Heart left ventricle (tissue), 16 donors: ENCODE results near the gene PEF1. TPM values are rescaled to one million over a fixed set of nuclear protein-coding genes. Genes with fewer than 3 reads are reported as not detected.

Experiments used
- ATAC-seq, 4 donors: fragments of 200-7000 bp; cut with Tn5 transposase; one replicate each; pipeline ENCODE4 v1.9.1; 2020 to 2022; ENCODE audit warnings: moderate library complexity in 4 of 4, mild to moderate bottlenecking in 3 of 4, moderate number of reproducible peaks in 1 of 4
- DNase-seq, 5 donors: peaks; one replicate each; pipeline ENCODE4 v3.0.0-alpha.2; 2020
- H3K27ac ChIP-seq, 12 donors: fragments of 200-600 bp; sonication (generic) in 4 of 12; one replicate each; pipeline versions ENCODE4 v1.5.0 to v1.8.0; 2016 to 2022; ENCODE audit warnings: mild to moderate bottlenecking in 2 of 12
- H3K27me3 ChIP-seq, 9 donors: fragments of 200-600 bp; sonication (generic) in 2 of 9; one replicate each; pipeline versions ENCODE4 v1.5.1 to v1.8.0; 2016 to 2022; ENCODE audit warnings: mild to moderate bottlenecking in 3 of 9
- H3K36me3 ChIP-seq, 9 donors: fragments of 200-600 bp; sonication (generic) in 2 of 9; one replicate each; pipeline versions ENCODE4 v1.5.0 to v1.8.0; 2018 to 2022; ENCODE audit warnings: mild to moderate bottlenecking in 2 of 9
- H3K4me1 ChIP-seq, 12 donors: fragments of 200-600 bp; sonication (generic) in 4 of 12; one replicate each; pipeline versions ENCODE4 v1.5.0 to v1.8.0; 2016 to 2022; ENCODE audit warnings: mild to moderate bottlenecking in 3 of 12
- H3K4me3 ChIP-seq, 12 donors: fragments of 200-600 bp; sonication (generic) in 4 of 12; one replicate each; pipeline versions ENCODE4 v1.5.0 to v1.8.0; 2017 to 2022; ENCODE audit warnings: mild to moderate bottlenecking in 9 of 12, moderate library complexity in 4 of 12
- H3K9me3 ChIP-seq, 12 donors: fragments of 200-600 bp; sonication (generic) in 4 of 12; one replicate each; pipeline versions ENCODE4 v1.5.0 to v1.8.0; 2016 to 2022; ENCODE audit warnings: mild to moderate bottlenecking in 1 of 12
- POLR2A ChIP-seq, 2 donors: fragments of 450-650 bp; IDR thresholded peaks; one replicate each; pipeline ENCODE4 v1.6.1; 2017; ENCODE audit warnings: antibody characterized with exemption in 2 of 2, mild to moderate bottlenecking in 2 of 2, moderate library complexity in 2 of 2
- WGBS, 4 donors: extraction: QIAGEN DNeasy Blood & Tissue Kit in 2 of 4; methylation state at CpG; one replicate each; pipeline versions ENCODE4 v1.1.5 to v1.1.7; 2013 to 2018; 5-methylcytosine and 5-hydroxymethylcytosine counted together
- intact Hi-C, 10 donors: fragments of 100-400 bp; cut with DNase I; formaldehyde crosslinking; loops; one replicate each; pipeline versions ENCODE4 v1.11.1 to v1.14.2; 2022
- polyA plus RNA-seq, 2 donors: library from polyadenylated mRNA; stranded (reverse); fragments of 200-250 nt; gene quantifications; one replicate each; pipeline ENCODE4 v1.2.3, GENCODE V29; 2013
- total RNA-seq, 9 donors: library from RNA; depleted of rRNA in 2 of 9; stranded (reverse); fragments of >200 nt in 2 of 9; fragmentation: NEBNext Ultra II Directional in 3 of 9; extraction: Animal tissue kit (Norgen Biotek cat#: 25700) in 3 of 9; gene quantifications; one replicate each; pipeline versions ENCODE4 v1.1.0 to v1.2.4, GENCODE V29; 2016 to 2023
- TF ChIP-seq, protein P1 (sequence below), 12 donors: fragments of 200-600 bp; sonication (generic) in 4 of 12; IDR thresholded peaks; one replicate each; pipeline versions ENCODE4 v1.5.0 to v1.8.0; 2018 to 2022; ENCODE audit warnings: antibody characterized with exemption in 12 of 12, mild to moderate bottlenecking in 5 of 12
- donor health status: ischemic (EF 13 %, LVEDD 7.1; RV severe dilation, severe dysfunction).
- donor health status: healthy with polysubstance abuse.
- donor health status: DM: no; HTN: yes; CAD: no.
- donor health status: DM: no; HTN: no; CAD: no.
- donor health status: ischemic (EF 25% LVEDD 6.9; RV normal size, moderate dysfunction).
- donor health status: ischemic (EF 25% LVEDD 5.7; RV mildly dilated, moderate dysfunction).
- donor health status: healthy.
- donor health status: DM: yes; HTN: yes; CAD: no.
- donor health status: ischemic (EF 35%, LVEDD 5.7; RV mildly dilated, moderate dysfunction).
- donor health status: nonischemic (EF 11% LVEDD 7.7; RV severe dilation, severe dysfunction).
- donor health status: DM: yes; HTN: yes; CAD: no.
- donor health status: PGD.
- donor health status: ischemic (EF 29% LVEDD 5.4; RV normal size, mild dysfunction).
- donor health status: nonischemic (EF 23%, LVEDD 6.1; RV moderate dilation, normal function).

Gene PEF1
- total and polyA plus RNA-seq, 11 donors, result 32.2 to 106 (median 42.4) TPM

DNA sequence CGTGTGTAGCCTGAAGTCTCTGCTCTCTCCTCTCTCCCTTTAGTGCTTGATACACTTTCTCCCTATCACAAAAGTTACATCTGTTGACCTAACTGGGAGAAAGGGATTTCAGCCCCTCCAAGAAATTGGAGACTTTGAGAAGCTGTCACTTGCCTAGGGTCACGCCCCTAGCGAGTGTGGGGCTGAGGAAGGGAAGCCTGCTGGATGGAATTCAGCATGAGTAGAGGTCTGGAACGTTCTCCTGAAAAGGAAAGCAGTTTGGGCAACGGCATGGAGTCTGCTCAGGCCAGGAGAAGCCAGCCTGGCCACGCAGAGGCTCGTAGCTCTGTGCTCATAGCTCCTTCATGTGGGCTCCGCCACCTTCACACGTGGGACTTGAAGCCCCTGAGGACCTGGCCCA is 36.7 kb upstream of the PEF1 start:
- Histone ChIP-seq H3K36me3 (peaks cover 0 to 45% (median 0%) of the 10 kb centered on the region in 9 donors), H3K4me1 (peaks cover 0 to 4% (median 0%) of the 10 kb centered on the region in 12 donors), H3K4me3 (no peak overlapping the region), H3K27me3 (no peaks in the 10 kb centered on the region), H3K9me3 (no peaks in the 10 kb centered on the region), H3K27ac (no peak overlapping the region)
- no peak for TF ChIP-seq POLR2A (IDR thresholded peaks at IDR 0.05)
- TF ChIP-seq, protein P1, sequence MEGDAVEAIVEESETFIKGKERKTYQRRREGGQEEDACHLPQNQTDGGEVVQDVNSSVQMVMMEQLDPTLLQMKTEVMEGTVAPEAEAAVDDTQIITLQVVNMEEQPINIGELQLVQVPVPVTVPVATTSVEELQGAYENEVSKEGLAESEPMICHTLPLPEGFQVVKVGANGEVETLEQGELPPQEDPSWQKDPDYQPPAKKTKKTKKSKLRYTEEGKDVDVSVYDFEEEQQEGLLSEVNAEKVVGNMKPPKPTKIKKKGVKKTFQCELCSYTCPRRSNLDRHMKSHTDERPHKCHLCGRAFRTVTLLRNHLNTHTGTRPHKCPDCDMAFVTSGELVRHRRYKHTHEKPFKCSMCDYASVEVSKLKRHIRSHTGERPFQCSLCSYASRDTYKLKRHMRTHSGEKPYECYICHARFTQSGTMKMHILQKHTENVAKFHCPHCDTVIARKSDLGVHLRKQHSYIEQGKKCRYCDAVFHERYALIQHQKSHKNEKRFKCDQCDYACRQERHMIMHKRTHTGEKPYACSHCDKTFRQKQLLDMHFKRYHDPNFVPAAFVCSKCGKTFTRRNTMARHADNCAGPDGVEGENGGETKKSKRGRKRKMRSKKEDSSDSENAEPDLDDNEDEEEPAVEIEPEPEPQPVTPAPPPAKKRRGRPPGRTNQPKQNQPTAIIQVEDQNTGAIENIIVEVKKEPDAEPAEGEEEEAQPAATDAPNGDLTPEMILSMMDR (IDR thresholded peaks at IDR 0.05), result no peak
- DNase-seq, result no peak
- no peak for ATAC-seq
- intact Hi-C loops, result no loop called here
- WGBS, 4 donors, result 67 to 78% (median 74%) methylated on average over 9 of the region's 9 CpGs

DNA sequence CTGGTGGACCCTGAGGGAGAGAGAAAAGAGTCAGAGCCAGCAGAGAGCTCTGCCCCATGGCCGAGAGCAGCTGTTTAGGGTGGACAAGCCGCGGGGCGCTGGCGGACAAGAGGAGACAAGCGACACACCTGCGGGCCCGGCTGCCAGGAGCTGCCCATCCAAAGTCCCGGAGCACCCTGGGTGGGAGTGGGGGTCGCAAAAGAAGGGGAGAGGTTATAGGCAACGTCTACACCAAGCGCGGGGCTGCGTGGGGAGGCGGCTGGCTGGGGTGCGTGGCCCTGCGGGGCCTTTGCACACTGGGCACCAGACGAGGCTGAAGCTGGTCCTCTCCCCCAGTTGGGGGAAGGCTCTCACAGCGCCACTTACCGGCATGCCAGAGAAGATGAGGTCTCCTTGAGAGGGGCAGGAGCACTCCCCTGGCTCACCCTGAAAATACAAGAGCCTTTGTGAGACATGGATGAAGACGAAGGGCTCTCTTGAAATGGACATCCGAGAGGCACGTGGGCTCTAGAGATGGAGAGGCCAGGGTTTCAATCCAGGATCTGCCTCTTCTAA is 35.1 kb upstream of the PEF1 start:
- Histone ChIP-seq H3K4me3 (no peak overlapping the region), H3K36me3 (peaks cover 0 to 34% (median 0%) of the 10 kb centered on the region in 9 donors), H3K4me1 (peaks cover 0 to 17% (median 4%) of the 10 kb centered on the region in 12 donors), H3K9me3 (no peaks in the 10 kb centered on the region), H3K27me3 (no peaks in the 10 kb centered on the region), H3K27ac (no peak overlapping the region)
- no peak for TF ChIP-seq POLR2A (IDR thresholded peaks at IDR 0.05)
- TF ChIP-seq, protein P1 (IDR thresholded peaks at IDR 0.05), result no peak
- ATAC-seq (no peak), DNase-seq (no peak)
- WGBS, 4 donors, result 83 to 88% (median 86%) methylated on average over 23 of the region's 23 CpGs
- intact Hi-C loops, result no loop called here

DNA sequence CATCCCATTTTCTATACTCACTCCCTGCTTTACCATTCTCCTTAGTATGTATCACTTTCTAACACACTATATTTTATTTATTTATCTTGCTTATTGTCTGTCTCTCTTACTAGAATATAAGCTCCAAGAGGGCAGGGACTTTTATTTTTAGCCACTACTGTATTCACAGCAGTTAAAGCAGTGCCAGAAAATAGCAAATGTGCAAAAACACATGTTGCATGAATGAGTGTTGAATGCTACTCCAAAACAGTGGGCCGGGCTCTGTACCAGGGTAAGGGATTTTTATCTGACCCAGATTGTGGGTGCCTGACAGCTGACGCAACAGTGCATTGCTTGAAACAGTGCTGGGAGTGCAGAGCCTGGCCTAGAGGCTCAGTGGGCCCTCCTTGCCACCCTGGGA is 34.4 kb upstream of the PEF1 start:
- WGBS, 4 donors, result 25 to 28% (median 27%) methylated on average over 2 of the region's 2 CpGs
- Histone ChIP-seq H3K27ac (no peak overlapping the region), H3K4me3 (no peak overlapping the region), H3K9me3 (no peaks in the 10 kb centered on the region), H3K36me3 (peaks cover 0 to 28% (median 0%) of the 10 kb centered on the region in 9 donors), H3K27me3 (no peaks in the 10 kb centered on the region), H3K4me1 (peaks cover 0 to 23% (median 4%) of the 10 kb centered on the region in 12 donors)
- intact Hi-C loops, result no loop called here
- no peak for TF ChIP-seq POLR2A (IDR thresholded peaks at IDR 0.05)
- TF ChIP-seq, protein P1 (IDR thresholded peaks at IDR 0.05), result no peak
- DNase-seq, result no peak
- ATAC-seq, result no peak

DNA sequence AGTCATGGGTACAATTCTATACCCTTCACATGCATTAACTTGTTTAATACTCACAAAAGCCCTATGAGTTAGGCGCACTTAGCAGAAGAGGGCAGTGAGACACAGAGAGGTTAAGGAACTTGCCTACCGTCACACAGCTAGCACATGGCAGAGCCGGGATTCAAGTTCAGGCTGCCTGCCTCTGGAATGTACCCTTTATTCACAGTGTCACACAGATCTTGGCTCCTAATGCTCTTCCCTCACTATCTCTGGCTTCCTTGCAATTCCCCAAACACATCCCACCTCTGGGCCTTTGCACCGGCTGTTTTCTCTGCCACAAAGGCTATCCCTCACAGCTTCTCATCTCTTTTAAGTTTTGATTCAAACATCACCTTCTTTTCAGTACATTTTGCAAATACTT is 34.0 kb upstream of the PEF1 start:
- no peak overlapping the region for H3K4me3 ChIP-seq
- H3K27me3 ChIP-seq, result no peaks in the 10 kb centered on the region
- no peak for ATAC-seq
- no peak for DNase-seq
- intact Hi-C loops, result no loop called here
- H3K36me3 ChIP-seq, result peaks cover 0 to 24% (median 0%) of the 10 kb centered on the region in 9 donors
- no peak for TF ChIP-seq POLR2A (IDR thresholded peaks at IDR 0.05)
- TF ChIP-seq, protein P1 (IDR thresholded peaks at IDR 0.05), result no peak
- no peak overlapping the region for H3K27ac ChIP-seq
- 79 to 91% (median 87%) methylated on average over 4 of the region's 4 CpGs for WGBS, 4 donors
- no peaks in the 10 kb centered on the region for H3K9me3 ChIP-seq
- peaks cover 0 to 28% (median 6%) of the 10 kb centered on the region in 12 donors for H3K4me1 ChIP-seq
